T-helper 2 cell (primary cell): Measurements from ENCODE around the gene CNN2.
A peak's percentile ranks its signal among the peaks of the same experiment; 100 is the strongest.
"Not testable (repeated sequence)": the region's sequence is repeated elsewhere in the genome, so short reads cannot be mapped to it uniquely, and the experiment has no call there.

ENCODE experiments used
- DNase-seq, 5 experiments: peaks; one replicate each; pipeline versions ENCODE4 v3.0.0 to v3.0.0-alpha.2; 2012 to 2022

CNN2 gene

DNA sequence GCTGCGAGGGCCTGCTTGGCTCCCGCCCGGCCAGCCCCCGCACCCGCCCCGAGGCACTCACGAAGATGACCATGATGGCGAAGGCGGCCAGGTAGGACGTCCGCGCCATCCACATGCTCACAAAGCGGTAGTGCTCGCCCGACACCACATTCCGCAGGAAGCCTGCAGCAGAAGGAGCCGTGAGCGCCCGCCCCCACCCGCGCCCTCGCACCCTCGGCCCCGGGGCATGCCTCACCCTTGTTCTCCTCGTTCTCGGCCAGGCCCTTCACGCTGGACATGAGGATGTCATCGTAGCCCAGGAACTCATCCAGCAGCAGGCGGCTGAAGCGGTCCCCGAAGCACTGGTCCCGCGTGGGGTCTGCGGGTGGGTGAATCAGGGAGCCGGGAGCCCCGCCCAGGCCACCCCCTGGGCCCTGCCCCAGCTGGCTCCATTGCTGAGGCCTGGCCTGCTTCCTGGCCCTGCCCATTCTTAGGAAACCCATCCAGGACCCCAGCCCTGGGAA is 14.5 kb upstream of the CNN2 start:
- DNase-seq: no peak

DNA sequence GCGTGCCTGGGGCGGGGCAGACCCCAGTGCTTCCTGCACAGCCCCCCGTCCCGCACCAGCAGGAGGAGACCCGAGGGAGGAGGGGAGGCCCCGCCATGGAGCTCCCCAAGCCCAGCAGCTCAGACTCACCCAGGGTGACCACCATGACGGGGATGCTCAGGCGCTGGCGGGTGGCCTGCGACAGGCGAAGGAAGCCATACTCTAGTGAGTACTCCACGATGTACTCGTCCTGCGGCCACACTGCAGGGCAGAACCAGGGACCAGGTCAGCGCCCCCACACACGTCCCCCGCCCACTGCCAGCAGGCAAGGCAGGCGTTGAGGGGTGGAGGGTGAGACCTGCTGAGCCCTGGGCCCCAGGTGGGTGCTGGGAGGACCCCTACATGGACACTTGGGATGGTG is 14.1 kb upstream of the CNN2 start:
- no peak for DNase-seq

DNA sequence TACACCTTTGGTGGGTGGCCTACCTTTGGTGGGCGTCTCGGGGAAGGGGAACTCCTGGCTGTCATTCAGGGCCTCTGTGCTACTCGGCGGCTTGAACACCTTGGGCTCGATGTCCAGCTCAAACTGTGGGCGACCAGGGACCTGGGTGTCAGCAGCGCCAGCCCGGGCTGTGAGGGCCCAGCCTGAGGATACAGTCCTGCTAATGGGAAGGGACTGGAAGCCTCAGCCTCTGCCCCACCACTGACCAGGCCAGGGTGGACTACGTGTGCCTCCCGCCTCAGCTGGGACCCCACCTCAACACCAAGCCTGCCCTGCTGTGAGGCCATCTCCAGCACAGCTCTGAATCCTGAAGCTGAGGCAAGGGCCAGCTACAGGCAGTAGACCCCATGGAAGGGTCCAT is 13.2 kb upstream of the CNN2 start:
- no peak for DNase-seq

DNA sequence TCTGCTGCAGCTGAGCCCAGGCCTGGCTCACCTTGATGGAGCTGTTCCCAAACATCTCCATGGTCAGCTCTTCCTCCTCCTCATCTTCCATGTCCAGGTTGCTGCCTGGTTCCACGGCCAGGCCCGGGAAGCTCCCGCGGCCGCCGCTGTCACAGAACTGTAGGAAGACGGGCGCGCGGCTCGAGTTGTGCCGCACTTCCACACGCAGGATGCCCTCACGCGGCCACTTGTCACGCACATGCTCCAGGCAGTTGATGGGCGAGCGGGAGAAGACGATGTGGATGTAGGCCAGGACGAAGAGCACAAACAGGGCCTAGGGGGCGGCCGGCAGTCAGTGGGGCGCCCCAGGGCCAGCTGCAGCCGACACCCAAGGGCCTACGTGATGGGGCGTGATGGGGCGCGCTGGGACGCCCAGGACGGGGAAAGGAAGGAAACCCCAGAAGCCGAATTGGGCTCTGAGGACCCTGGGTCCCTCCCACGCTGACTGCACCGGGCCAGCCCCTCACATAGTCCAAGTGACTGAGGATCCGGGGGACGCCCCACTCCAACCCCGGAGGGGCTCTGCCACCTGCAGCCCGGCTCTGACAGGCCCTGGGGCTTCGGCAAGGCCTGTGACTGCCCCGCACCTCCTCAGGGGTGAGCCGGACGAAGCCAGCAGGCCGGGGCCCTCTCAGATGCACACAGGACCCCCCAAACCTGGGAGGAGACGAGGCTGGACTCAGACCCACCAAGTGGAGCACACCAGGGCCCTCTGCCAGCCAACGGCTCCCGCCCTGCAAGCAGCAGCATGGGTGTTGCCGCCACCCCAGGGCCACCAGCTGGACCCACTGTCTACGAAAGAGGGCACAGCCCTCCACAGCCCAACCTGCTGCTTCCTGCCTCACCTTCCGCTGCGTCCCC is 12.0 kb upstream of the CNN2 start:
- DNase-seq: no peak

DNA sequence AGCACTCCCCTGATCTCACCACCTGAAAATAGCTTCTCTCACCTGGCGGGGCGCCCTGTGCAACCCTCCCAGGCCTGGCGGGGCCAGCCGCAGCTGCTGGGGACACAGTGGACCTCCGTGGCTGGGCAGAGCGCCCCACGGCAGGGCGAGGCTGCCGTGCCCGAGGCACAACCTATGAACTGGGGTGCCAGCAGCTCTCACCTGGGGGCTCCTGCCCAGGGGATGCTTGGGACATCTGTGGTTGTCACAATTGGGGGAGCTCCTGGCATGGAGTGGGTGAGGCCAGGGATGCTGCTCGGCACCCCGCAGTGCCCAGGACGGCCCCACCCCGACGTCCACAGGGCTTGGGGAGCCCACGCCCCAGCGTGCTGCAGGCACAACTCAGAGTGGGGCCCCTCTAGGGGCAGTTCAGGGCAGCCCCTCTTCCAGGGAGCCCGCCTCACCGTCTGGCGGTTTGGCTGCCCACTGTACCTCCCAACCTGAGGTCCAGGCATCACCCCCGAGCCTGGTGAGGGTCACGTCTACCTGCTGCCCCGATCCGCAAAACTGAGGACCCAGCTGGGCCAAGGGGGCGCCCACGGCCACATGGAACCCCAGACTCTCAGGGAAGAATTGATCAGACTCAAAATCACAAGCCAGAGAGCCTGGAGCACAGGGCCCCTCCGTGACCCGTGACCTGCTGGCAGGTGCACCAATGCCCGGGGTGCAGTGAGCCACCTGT is 11.2 kb upstream of the CNN2 start:
- no peak for DNase-seq

DNA sequence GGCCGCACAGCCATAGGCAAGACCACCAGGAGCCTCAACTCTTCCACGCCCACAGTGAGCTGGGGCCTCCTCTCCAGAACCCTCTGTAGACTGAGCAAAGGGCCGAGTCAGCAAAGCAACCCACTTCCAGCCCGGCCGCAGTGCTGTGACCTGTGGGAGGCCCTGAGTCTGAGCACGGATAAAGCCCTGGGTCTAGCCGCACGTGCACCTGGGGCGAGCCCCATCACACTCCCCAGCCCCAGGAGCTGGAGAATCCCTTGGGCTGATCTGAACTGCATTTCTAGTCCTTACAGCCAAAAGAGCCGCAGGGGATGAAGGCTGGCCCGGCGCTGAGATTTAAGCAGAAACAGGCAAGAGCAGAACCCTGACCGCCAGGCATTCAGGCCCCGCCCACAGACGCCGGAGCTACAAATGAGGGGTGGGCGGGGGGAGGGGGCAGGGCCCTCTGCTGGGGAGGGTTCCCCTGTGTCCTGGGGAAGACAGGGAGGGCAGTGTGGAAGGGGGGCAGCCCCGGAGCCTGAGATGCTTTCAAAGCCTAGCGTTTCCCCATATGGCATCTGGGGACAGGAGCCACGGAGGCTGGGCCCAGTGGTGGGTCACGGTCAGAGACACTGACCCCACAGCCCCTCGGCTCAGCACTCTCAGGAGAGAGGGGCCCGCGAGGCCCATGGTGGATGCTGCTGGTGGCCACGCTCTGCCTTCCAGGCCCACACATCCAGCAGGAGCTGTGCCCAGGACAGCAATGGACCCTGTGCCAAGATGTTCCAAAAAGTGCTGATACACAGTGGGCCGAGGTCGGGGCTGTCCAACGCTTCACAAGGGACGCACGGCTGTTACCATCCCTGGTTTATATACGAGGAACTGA is 10.4 kb upstream of the CNN2 start:
- DNase-seq: no peak

DNA sequence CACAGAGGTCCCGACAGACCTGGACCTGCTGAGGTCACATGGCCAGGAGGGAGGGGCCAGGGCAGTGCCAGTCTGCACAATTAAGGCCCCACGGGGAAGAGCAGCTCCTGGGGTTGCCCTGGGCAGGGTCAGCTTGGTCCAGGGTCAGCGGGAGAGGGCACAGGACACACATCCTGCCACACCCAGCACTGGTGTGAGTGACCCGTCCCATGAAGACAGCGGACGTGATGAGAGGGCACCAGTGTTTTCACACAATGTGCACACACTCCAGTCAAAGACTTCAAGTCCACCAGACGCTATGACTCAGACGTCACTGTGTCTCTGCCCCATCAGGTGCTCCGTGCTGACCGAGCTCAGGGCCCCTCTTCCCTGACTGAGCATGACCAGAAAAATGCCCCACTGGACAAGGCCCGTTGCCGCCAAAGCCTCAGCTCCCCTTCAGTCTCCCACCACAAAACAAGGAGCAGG is 9.7 kb upstream of the CNN2 start:
- no peak for DNase-seq

DNA sequence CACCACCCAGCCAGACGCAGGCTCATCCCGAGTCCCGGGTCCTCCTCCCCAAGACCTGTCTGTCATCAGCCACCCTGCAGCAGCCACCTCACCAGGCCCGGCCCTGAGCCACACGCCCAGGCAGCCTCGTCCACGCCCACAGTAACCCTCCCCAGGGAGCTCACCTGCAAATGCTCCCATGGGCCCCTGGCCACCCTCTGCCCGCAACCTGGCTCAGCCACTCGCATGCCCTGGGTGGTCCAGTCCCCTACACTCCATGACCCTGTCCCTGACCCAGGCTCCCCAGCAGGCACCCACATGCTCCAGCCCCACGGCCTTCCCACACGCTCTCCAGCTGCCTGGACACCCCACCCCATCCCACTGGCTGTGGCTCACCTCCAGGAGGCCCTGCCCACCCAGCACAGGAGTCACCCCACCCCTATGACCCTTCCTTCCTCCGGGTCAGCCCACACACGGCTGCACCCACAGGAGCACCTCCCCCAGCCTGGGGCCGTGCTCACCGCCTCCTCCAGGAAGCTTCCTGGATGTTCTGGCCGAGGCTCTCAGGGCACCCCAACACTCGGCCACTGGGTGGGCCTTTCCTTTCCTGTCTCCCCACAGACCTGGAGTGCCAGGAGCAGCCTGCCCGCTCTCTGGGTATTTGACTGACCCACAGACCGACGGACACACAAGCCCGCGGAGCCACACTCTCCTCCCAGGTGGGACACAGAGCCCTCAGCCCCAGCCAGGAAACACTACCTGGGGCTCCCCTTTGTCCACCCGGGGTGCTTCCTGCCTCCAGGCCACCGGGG is 9.1 kb upstream of the CNN2 start:
- DNase-seq: no peak

DNA sequence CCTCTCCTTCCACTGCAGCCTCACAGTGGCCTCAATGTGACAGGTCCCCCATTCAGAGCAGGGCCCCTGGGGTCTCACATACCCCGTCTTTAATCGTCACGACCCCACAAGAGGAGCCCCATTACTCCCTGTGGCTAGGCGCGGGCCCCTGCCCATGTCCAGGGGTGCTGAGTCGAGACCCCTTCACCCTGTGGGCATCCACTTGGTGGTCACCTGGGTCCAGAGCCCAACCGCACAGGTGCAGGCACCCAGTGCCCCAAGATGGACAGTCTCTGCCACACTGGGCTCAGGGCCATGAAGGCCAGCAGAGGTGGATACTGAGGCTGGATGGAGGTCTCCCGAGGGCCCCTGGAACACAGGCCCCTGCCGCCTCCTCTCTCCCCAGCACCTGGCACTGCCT is 8.5 kb upstream of the CNN2 start:
- DNase-seq: no peak

DNA sequence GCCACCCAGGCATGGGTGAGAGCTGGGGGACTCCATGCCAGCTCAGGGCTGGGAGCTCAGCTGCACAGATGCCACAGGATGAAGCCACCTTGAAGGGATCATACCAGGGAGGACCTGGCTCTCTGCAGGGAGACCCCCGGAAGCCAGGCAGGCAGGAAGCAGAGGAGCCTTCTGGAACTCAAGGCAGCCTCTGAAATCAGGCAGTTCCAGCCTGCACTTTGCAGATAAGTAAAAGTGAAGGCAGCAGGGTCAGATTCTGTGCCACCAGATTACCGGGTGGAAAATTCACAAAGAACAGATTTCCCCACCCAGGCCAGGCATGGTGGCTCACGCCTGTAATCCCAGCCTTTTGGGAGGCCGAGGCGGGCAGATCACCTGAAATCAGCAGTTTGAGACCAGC is 8.0 kb upstream of the CNN2 start:
- DNase-seq: no peak

DNA sequence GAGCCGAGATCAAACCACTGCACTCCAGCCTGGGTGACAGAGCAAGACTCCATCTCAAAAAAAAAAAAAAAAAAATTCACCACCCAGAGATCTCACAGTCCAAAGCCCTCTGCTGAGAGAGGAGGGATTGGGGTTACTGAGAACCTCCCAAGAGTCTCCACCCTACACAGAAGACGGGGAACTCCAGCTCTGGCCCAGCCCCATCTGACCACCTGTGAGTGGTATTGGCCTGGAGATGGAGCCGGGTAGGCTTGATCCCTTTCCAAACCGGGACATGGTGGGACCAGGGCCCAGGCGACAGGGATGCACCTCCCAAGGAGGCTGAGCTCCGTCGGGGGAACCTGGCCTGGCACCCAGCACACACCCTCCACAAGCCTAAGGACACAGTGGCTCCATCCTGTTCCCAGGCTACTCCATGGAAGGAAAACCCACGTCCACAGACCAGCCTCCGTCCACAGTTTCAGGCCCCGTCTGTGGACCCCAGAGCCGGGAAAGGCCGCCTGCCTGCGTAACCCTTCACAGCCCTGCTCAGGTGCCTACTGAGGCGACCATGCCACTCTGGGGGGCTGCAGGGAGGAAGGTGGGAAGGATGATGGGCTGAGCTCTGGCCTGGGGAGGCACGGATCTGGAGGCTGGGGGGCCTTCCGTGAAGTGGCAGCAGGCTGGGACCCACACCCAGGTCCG is 7.3 kb upstream of the CNN2 start:
- no peak for DNase-seq

DNA sequence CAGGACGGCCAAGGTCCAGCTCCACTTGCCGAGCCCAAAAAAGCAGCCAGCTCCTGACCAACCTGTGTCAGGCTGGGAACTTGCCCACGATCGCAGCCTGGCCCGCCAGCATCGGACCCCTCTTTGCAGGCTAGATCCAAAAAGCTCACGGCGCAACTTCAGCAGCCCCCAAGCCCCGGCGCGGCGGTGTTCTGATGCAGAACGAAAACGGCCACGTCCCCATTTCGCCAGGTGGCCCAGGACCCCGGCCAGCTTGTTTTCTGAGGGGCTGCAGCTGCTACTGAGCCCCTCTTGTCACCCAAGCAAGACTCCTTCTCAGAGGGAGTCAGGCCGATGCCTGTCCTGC is 6.8 kb upstream of the CNN2 start:
- DNase-seq: no peak

DNA sequence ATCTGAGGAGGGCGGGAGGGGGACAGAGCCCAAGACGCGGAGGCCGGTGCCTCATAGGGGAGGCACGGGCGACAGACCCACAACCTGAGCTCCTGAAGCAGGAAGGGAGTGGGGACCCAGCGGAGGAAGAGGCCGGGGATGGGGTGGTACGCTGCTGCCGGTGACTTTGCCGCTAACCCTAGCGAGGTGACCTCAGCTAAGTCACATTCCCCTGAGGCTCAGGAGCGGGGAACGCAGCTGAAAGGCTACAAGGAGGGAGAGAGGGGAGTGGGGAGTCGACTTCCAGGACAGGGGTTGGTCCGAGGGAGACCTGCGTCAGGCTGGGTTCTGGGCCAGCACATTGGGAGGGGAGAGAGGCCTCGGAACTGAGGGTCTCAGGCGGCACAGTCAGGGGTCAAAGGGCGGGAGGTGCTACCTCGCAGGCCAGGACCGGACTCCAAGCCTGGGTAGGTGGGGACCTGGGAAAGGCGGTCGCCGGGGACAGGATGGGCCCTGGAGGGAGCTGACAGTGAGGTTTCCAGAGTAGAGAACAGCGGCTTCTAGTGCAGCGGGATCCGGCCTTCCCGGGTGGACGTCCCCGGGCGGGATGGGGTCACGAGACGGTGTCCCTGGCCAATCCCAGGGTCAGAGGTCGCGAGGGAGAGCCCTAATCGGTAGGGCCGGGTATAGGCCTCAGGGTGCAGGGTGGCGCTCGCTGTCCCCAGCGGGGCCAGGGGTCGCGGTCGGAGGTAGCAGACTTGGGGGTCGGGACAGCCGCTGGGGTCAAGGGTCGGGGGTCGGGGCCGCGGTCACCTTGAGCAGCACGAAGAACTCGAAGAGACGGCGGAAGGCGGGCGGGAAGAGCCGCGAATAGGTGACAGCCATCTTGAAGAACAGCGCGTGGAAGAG is 6.2 kb upstream of the CNN2 start:
- DNase-seq: peak in 1 of 5 experiments; percentile 52

DNA sequence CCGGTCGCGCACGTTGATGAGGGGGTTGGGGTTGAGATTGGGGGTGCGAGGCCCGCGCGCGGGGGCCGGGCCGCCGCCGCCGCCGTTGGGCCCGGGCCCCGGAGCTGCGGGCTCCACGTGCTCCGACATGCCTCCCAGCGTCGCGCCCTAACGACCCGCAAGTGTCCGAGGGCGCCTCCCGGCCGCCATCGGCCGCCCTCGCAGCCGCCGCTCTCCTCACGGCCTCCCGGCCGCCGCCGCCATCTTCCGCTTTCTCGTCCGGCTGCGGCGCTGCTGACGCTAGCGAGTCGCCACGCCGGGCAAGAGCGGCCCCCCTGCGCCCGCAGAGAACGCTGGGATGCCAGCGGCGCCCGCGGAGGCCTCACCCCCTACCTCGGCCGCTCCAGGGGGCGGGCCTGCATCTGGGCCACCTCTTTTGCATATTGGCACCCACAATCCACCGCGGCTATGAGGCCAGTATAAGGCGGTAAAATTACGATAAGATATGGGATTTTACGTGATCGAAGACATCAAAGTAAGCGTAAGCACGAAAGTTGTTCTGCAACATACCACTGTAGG is 5.5 kb upstream of the CNN2 start, which contains the start of gene TMEM259:
TSS of gene TMEM259 (minus strand) at position 256 of the 558 bp plus-strand sequence. CDS start at position 129, 127 bp downstream.
- peak; percentile 95 to 98 (median 97) for DNase-seq

DNA sequence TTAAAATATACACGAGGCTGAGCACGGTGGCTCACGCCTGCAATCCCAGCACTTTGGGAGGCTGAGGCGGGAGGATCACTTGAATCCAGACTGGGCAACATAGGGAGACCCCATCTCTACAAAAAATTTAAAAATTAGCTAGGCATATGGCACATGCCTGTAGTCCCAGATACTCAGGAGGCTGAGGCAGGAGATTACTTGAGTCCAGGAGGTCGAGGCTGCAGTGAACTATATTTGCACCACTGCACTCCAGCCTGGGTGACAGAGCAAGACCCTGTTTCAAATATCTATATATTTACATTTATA is 2.6 kb upstream of the CNN2 start:
- DNase-seq: not testable (repeated sequence)

DNA sequence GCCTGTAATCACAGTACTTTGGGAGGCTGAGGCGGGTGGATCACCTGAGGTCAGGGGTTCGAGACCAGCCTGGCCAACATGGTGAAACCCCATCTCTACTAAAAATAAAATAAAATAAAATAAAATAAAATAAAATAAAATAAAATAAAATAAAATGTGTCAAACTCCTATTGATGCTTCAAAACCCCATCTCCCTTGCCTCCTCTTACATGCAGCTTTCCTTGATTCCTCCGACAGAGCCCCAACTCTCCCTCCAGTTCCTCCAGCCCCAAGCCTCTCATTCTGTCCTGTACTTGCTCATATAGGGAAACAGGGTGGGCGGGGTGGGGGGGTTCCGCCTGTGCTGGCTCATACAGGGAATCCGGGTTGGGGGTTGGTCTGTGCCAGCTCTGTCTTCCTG is 1.3 kb upstream of the CNN2 start:
- not testable (repeated sequence) for DNase-seq

DNA sequence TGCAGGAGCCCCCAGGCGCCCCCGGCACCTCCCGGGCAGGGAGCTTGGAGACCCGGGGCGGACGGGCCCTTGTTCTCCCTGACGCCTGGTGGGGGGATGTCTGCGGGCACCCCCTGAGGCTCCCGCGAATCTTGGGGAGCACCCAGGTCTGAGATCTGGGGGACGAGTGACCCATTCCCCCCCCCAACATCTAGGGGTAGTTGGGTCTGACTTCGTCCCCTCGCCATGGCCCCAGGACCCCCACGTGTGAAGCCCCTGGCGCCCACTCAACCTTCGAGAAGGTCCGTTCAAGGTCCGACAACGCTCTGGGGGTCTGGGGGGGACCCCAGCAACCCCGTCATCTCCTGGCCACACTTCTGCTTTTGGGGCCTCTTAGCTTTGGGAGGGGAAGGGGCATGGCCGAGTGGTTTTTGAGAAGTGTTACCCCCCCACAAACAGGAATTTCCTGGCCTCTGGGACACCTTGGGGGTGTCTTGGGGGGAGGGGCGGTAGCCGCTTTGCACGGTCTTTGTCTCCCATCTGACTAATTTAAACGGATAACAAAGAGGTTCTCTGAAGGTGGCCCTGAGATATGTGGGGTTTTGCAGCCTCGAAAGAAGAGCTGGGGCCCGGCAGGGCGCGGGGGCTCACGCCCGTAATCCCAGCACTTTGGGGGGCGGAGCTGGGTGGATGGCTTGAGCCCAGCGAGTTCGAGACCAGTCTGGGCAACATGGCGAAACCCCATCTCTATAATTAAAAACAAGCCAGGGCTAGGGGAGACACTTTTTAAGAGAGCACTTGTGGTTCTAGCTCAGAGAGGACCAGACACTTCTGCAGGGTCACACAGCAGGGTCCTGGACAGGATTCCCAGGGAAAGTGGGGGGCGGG is 608 bp downstream of the CNN2 start:
- DNase-seq: peak in 2 of 5 experiments; percentile 29 to 61

DNA sequence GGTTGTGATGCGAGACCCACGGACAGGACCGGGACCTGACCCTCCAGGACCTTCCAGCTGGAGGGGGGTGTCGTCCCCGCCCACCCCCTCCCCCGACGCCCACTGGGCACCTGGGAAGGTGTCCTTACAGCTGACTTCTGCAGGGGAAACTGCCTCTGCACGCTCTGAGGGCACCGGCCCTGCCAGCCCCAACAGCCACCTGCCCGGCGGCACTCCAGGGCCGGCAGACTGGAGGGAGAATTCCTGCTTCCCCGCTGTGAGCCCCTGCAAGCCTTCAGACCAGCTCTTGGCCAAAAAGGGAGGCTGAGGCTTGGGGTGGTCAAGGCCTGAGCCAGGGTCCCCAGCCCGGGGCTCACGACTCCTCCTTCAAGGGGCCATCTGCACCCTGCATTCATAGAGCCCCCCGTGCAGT is 1.2 kb downstream of the CNN2 start:
- DNase-seq: no peak
